Thyroid gland (tissue), 4 donors: ENCODE data around the gene RHBDF1.

ENCODE experiments used
- CTCF ChIP-seq, 6 experiments: fragments of 200-600 bp in 3 of 6; fragments of 450-650 bp in 3 of 6; sonication (generic) in 3 of 6; IDR thresholded peaks; one replicate each; pipeline ENCODE4 v1.5.1; 2016 to 2019; ENCODE audit warnings: antibody characterized with exemption in 6 of 6, mild to moderate bottlenecking in 2 of 6, inconsistent platforms in 1 of 6, moderate library complexity in 1 of 6
- POLR2A ChIP-seq, 2 donors: fragments of 450-650 bp; IDR thresholded peaks; one replicate each; pipeline ENCODE4 v1.6.1; 2017; ENCODE audit warnings: antibody characterized with exemption in 2 of 2, mild to moderate bottlenecking in 2 of 2, moderate library complexity in 1 of 2

GRCh38 chr16:119835-120491 lies 47.5 kb upstream of the RHBDF1 start:
- TF ChIP-seq CTCF (IDR thresholded peaks at IDR 0.05) (no peak), POLR2A (IDR thresholded peaks at IDR 0.05) (no peak)
